Sigmoid colon (tissue), 7 donors: Measurements from ENCODE around the gene PRDM11. TPM values are rescaled to one million over a fixed set of nuclear protein-coding genes. Genes with fewer than 3 reads are reported as not detected.
"Not testable (repeated sequence)": the region's sequence is repeated elsewhere in the genome, so short reads cannot be mapped to it uniquely, and the experiment has no call there.

Experiments
- DNase-seq: peaks from one replicate; pipeline ENCODE4 v3.0.0-alpha.2; 2019
- H3K27ac ChIP-seq, 4 donors: fragments of 200-600 bp; sonication (generic); one replicate each; pipeline ENCODE4 v1.5.1; 2016 to 2019; ENCODE audit warnings: mild to moderate bottlenecking in 1 of 4
- H3K27me3 ChIP-seq, 3 donors: fragments of 200-600 bp; sonication (generic); one replicate each; pipeline ENCODE4 v1.5.1; 2019; ENCODE audit warnings: mild to moderate bottlenecking in 1 of 3
- H3K36me3 ChIP-seq, 4 donors: fragments of 200-600 bp; sonication (generic); one replicate each; pipeline ENCODE4 v1.5.1; 2016 to 2019
- H3K4me1 ChIP-seq, 4 donors: fragments of 200-600 bp; sonication (generic); one replicate each; pipeline ENCODE4 v1.5.1; 2017 to 2019
- H3K4me3 ChIP-seq, 4 donors: fragments of 200-600 bp; sonication (generic); one replicate each; pipeline ENCODE4 v1.5.1; 2017 to 2019; ENCODE audit warnings: mild to moderate bottlenecking in 2 of 4, moderate library complexity in 1 of 4
- H3K9me3 ChIP-seq, 4 donors: fragments of 200-600 bp in 3 of 4; sonication (generic) in 3 of 4; one replicate each; pipeline versions ENCODE4 v1.5.1 to v1.6.1; 2013 to 2019
- EP300 ChIP-seq, 4 donors: sonication (generic); formaldehyde crosslinking; IDR thresholded peaks; one replicate each; pipeline ENCODE4 v1.6.1; 2017; ENCODE audit warnings: antibody characterized with exemption in 4 of 4
- POLR2A ChIP-seq, 2 donors: fragments of 450-650 bp; IDR thresholded peaks; one replicate each; pipeline ENCODE4 v1.6.1; 2016; ENCODE audit warnings: antibody characterized with exemption in 2 of 2, mild to moderate bottlenecking in 2 of 2, moderate library complexity in 2 of 2
- POLR2AphosphoS5 ChIP-seq, 4 donors: sonication (generic); formaldehyde crosslinking; IDR thresholded peaks; one replicate each; pipeline ENCODE4 v1.6.1; 2017; ENCODE audit warnings: antibody characterized with exemption in 4 of 4
- WGBS, 2 donors: extraction: QIAGEN DNeasy Blood & Tissue Kit; methylation state at CpG; one replicate each; pipeline ENCODE4 v1.1.7; 2013; 5-methylcytosine and 5-hydroxymethylcytosine counted together
- intact Hi-C: fragments of 100-400 bp; cut with DNase I; formaldehyde crosslinking; loops from one replicate; pipeline ENCODE4 v1.15.1; 2023
- polyA plus RNA-seq, 3 donors: library from polyadenylated mRNA; stranded (reverse); fragments of 200-250 nt; gene quantifications; one replicate each; pipeline ENCODE4 v1.2.3, GENCODE V29; 2013
- total RNA-seq, 4 donors: library from RNA; depleted of rRNA; stranded (reverse); fragments of >200 nt; gene quantifications; one replicate each; pipeline ENCODE4 v1.1.0, GENCODE V29; 2016
- TF ChIP-seq, protein P1 (sequence below), 4 experiments: fragments of 450-650 bp in 3 of 4; fragments of 200-600 bp in 1 of 4; IDR thresholded peaks; one replicate each; pipeline ENCODE4 v1.5.1; 2016 to 2019; ENCODE audit warnings: antibody characterized with exemption in 4 of 4, mild to moderate bottlenecking in 3 of 4, moderate library complexity in 2 of 4
- donor health status: healthy with polysubstance abuse.
- donor health status: Bipolar disorder and iron deficiency.
- donor health status: healthy.

PRDM11 gene
- total and polyA plus RNA-seq, 7 donors: 0.92 to 23.2 (median 12.7) TPM

DNA sequence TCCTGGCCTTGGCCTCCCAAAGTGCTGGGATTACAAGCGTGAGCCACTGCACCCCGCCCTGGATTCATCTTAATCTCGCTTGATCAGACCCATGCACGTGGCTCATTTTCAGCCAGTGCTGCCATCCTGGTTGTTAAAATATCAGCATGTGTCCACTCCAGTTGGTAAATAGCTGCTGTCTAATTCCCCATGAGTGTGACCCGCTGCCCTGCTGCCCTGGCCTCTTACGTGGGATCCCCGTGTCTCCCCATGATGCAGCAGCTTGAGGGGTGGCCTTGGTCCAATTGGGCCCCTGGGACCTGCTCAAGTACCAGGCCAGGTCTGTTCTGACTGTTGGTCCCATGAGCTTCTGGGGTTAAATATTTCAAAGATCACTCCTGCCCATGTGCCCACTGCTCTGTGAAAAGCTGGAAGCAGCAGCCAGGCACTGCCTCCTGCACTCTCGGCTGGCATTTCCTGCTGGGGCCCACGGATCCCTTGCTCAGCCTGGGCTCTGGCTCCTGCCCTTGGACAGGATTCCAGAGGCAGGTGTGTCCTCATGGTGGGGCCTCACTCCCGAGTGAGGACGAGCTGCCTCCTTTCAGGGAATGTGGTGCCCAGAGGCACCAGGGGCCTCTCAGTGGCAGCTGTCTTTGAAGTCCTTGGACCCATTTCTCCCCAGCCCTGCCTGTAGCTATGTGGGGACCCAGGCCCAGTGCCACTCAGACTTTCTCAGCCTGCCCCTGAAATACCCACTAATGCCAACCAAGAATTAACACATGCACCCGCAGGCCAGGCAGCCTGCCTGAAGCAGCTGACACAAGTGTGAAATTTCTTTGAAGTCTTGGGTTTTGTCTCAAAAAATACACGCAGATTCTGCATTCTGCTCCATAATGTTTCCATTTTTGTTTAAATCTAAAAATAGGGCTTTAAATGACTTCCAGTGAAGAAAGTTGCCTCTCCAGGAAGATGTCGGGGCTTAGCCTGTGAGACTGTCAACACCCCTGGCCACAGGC lies 38.1 kb upstream of the PRDM11 start:
- H3K4me3 ChIP-seq: no peak overlapping the region
- H3K36me3 ChIP-seq: no peaks in the 10 kb centered on the region
- intact Hi-C loops: no loop called here
- H3K9me3 ChIP-seq: no peaks in the 10 kb centered on the region
- TF ChIP-seq POLR2A (IDR thresholded peaks at IDR 0.05): no peak
- no peak for TF ChIP-seq POLR2AphosphoS5 (IDR thresholded peaks at IDR 0.05)
- TF ChIP-seq, protein P1, sequence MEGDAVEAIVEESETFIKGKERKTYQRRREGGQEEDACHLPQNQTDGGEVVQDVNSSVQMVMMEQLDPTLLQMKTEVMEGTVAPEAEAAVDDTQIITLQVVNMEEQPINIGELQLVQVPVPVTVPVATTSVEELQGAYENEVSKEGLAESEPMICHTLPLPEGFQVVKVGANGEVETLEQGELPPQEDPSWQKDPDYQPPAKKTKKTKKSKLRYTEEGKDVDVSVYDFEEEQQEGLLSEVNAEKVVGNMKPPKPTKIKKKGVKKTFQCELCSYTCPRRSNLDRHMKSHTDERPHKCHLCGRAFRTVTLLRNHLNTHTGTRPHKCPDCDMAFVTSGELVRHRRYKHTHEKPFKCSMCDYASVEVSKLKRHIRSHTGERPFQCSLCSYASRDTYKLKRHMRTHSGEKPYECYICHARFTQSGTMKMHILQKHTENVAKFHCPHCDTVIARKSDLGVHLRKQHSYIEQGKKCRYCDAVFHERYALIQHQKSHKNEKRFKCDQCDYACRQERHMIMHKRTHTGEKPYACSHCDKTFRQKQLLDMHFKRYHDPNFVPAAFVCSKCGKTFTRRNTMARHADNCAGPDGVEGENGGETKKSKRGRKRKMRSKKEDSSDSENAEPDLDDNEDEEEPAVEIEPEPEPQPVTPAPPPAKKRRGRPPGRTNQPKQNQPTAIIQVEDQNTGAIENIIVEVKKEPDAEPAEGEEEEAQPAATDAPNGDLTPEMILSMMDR (IDR thresholded peaks at IDR 0.05): no peak
- TF ChIP-seq EP300 (IDR thresholded peaks at IDR 0.05): no peak
- no peak overlapping the region for H3K27ac ChIP-seq
- WGBS, 2 donors: 62 to 78% methylated on average over 14 of the region's 14 CpGs
- H3K4me1 ChIP-seq: no peaks in the 10 kb centered on the region
- H3K27me3 ChIP-seq: peaks cover 0 to 23% (median 0%) of the 10 kb centered on the region in 3 donors
- DNase-seq: no peak

DNA sequence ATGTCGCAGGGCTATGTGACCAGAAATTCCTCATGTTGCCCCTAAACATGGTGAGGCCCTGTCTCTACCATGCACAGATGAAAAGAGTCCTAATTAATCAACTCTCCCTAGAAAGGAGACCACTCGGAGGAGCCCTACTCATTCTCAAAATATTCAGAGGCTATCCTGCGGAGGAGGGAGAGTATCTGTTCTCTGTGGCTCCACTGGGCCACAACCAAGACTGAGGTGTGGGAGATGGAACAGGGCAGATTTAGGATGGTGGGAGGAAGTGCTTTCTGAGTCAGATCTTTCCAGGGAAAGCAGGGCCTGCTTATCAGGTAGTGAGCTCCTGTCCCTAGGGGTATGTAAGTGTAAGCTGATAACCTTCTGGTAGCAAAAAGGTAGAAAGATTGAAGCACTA lies 37.0 kb upstream of the PRDM11 start:
- intact Hi-C loops: no loop called here
- 75 to 93% methylated on average over 3 of the region's 3 CpGs for WGBS, 2 donors
- no peak for DNase-seq

GRCh38 chr11:45110562-45110961 lies 35.9 kb upstream of the PRDM11 start:
- peak; percentile 76 for DNase-seq
- no peaks in the 10 kb centered on the region for H3K36me3 ChIP-seq
- intact Hi-C loops: loop anchor here (1.0 to 5.0 kb wide), 3 partner anchors 122 to 222 kb away; no protein-coding TSS in a partner anchor
- no peaks in the 10 kb centered on the region for H3K4me1 ChIP-seq
- H3K27me3 ChIP-seq: peaks cover 0 to 15% (median 0%) of the 10 kb centered on the region in 3 donors
- no peak overlapping the region for H3K4me3 ChIP-seq
- no peak for TF ChIP-seq EP300 (IDR thresholded peaks at IDR 0.05)
- TF ChIP-seq, protein P1 (IDR thresholded peaks at IDR 0.05): peak; percentile 70 to 81 (median 72)
- 16 to 18% methylated on average over 10 of the region's 10 CpGs for WGBS, 2 donors
- no peaks in the 10 kb centered on the region for H3K9me3 ChIP-seq
- H3K27ac ChIP-seq: no peak overlapping the region

More for the DNA sequence above, 37.0 kb upstream of the PRDM11 start:
- Histone ChIP-seq H3K27ac (no peak overlapping the region), H3K36me3 (no peaks in the 10 kb centered on the region), H3K27me3 (peaks cover 0 to 17% (median 0%) of the 10 kb centered on the region in 3 donors), H3K4me1 (no peaks in the 10 kb centered on the region), H3K9me3 (no peaks in the 10 kb centered on the region), H3K4me3 (no peak overlapping the region)
- TF ChIP-seq POLR2AphosphoS5 (IDR thresholded peaks at IDR 0.05): no peak
- TF ChIP-seq, protein P1 (IDR thresholded peaks at IDR 0.05): no peak
- TF ChIP-seq POLR2A (IDR thresholded peaks at IDR 0.05): no peak
- TF ChIP-seq EP300 (IDR thresholded peaks at IDR 0.05): no peak

GRCh38 chr11:45113807-45114206 lies 32.6 kb upstream of the PRDM11 start:
- Histone ChIP-seq H3K27ac (no peak overlapping the region), H3K27me3 (peaks cover 0 to 15% (median 0%) of the 10 kb centered on the region in 3 donors), H3K4me1 (no peaks in the 10 kb centered on the region), H3K36me3 (no peaks in the 10 kb centered on the region), H3K4me3 (no peak overlapping the region), H3K9me3 (no peaks in the 10 kb centered on the region)
- intact Hi-C loops: loop anchor here (5.0 kb wide), 1 partner anchor 118 kb away; no protein-coding TSS in a partner anchor
- DNase-seq: no peak
- TF ChIP-seq, protein P1 (IDR thresholded peaks at IDR 0.05): no peak
- TF ChIP-seq EP300 (IDR thresholded peaks at IDR 0.05) (no peak), POLR2AphosphoS5 (IDR thresholded peaks at IDR 0.05) (no peak), POLR2A (IDR thresholded peaks at IDR 0.05) (no peak)

DNA sequence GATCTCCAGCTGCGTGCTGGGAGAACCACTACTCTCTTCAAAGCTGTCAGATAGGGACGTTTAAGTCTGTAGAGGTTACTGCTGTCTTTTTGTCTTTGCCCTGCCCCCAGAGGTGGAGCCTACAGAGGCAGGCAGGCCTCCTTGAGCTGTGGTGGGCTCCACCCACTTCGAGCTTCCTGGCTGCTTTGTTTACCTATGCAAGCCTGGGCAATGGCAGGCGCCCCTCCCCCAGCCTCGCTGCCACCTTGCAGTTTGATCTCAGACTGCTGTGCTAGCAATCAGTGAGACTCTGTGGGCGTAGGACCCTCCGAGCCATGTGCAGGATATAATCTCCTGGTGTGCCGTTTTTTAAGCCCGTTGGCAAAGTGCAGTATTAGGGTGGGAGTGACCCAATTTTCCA lies 18.6 kb upstream of the PRDM11 start:
- H3K27ac ChIP-seq, H3K9me3 ChIP-seq, H3K27me3 ChIP-seq, H3K4me1 ChIP-seq, H3K4me3 ChIP-seq, DNase-seq, H3K36me3 ChIP-seq, intact Hi-C loops: not testable (repeated sequence)
- WGBS, 2 donors: 68 to 81% methylated on average over 9 of the region's 9 CpGs
